ENCODE results near the gene GPR141. TPM values are rescaled to one million over a fixed set of nuclear protein-coding genes. Genes with fewer than 3 reads are reported as not detected.

GPR141 gene
- polyA plus RNA-seq, 1 donor (not counting 4 experiments of a cell fraction or from before 2014, with no cell fraction given) = not detected

DNA sequence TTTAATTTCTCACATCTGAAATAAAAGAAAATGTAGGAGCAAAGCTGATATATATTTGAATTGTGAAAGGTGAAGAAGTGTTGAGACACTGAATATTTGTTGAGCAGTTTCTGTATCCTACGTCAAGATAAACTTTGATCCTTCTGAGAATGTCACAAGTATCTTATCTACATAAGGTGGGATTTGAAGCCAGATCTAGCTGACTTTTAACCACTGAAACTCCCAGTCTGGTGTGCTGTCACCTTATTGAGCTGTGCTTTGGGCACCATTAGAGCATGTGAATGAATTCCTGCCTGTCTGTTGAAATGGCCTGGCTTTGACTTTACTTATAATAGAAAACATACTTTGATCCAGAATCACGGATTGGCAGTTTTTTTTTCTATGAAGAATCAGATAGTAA lies 15.2 kb downstream of the GPR141 start:
- TF ChIP-seq, protein P1, sequence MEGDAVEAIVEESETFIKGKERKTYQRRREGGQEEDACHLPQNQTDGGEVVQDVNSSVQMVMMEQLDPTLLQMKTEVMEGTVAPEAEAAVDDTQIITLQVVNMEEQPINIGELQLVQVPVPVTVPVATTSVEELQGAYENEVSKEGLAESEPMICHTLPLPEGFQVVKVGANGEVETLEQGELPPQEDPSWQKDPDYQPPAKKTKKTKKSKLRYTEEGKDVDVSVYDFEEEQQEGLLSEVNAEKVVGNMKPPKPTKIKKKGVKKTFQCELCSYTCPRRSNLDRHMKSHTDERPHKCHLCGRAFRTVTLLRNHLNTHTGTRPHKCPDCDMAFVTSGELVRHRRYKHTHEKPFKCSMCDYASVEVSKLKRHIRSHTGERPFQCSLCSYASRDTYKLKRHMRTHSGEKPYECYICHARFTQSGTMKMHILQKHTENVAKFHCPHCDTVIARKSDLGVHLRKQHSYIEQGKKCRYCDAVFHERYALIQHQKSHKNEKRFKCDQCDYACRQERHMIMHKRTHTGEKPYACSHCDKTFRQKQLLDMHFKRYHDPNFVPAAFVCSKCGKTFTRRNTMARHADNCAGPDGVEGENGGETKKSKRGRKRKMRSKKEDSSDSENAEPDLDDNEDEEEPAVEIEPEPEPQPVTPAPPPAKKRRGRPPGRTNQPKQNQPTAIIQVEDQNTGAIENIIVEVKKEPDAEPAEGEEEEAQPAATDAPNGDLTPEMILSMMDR (optimal IDR thresholded peaks at IDR 0.05 in 1 of 3, IDR thresholded peaks at IDR 0.05 in 1 of 3, conservative IDR thresholded peaks at IDR 0.05 in 1 of 3; ENCODE audit: extremely low read depth in 1 of 3, insufficient read depth in 2 of 3, low read length in 3 of 3) = no peak
- no peak for TF ChIP-seq EZH2 (IDR thresholded peaks at IDR 0.05; ENCODE audit: low read length)
- Histone ChIP-seq H4K20me1 (ENCODE audit: control insufficient read depth, extremely low read depth, insufficient read depth, low read length) (no peaks in the 10 kb centered on the region), H3K9ac (ENCODE audit: control insufficient read depth, extremely low read depth, insufficient read depth, low read length) (no peak overlapping the region), H3K79me2 (ENCODE audit: control insufficient read depth, insufficient read depth, low read length) (no peaks in the 10 kb centered on the region), H3K4me1 (ENCODE audit: control insufficient read depth, extremely low read depth, insufficient read depth, low read length) (no peaks in the 10 kb centered on the region), H3K36me3 (ENCODE audit: control insufficient read depth in 2 of 2, extremely low read depth in 1 of 2, insufficient read depth in 2 of 2, low read length in 2 of 2) (no peaks in the 10 kb centered on the region), H3K9me1 (ENCODE audit: control insufficient read depth, extremely low read depth, insufficient read depth, low read length) (no peaks in the 10 kb centered on the region), H3K27ac (ENCODE audit: control insufficient read depth, insufficient read depth, low read length) (no peak overlapping the region), H3K9me3 (ENCODE audit: control insufficient read depth, low read depth, low read length) (no peaks in the 10 kb centered on the region), H2AFZ (ENCODE audit: control insufficient read depth, low read length) (no peak overlapping the region), H3K4me2 (ENCODE audit: control insufficient read depth, extremely low read depth, insufficient read depth, low read depth, low read length) (no peak overlapping the region), H3K27me3 (ENCODE audit: control insufficient read depth, extremely low read depth, insufficient read depth, low read length) (no peaks in the 10 kb centered on the region), H3K4me3 (ENCODE audit: control insufficient read depth in 2 of 3, extremely low read depth in 1 of 3, insufficient read depth in 2 of 3, low read depth in 1 of 3, low read length in 3 of 3) (no peak overlapping the region)
- DNase-seq (ENCODE audit: low read depth, low spot score) (no peak), FAIRE-seq (no peak)
- dilution Hi-C loops (cut with MboI; ENCODE audit: extremely low pct_ligation_motif_present, low sequenced_read_pairs) = no loop called here

DNA sequence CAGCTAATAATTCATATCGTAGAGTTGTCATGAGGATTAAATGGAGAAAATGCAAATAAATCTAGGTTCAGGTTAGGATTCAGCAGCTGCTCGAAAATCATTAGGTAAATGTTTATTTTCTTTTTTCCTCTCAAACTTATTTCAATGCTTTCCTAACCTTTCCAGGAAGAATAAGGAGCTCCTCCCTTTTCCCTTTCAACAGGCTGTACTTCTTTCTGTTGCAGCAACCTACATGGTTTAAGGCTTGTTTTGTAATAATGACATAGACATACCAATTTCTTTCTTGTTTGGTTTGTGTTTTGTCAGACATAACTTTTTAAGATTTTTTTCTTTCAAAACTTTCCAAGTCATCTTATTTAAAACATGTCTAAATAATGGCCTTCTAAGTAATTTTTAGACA lies 18.2 kb downstream of the GPR141 start:
- no peak for FAIRE-seq
- no peak overlapping the region for H2AFZ ChIP-seq (ENCODE audit: control insufficient read depth, low read length)

More for the DNA sequence above, 18.2 kb downstream of the GPR141 start:
- Histone ChIP-seq H3K27me3 (ENCODE audit: control insufficient read depth, extremely low read depth, insufficient read depth, low read length) (no peaks in the 10 kb centered on the region), H3K36me3 (ENCODE audit: control insufficient read depth in 2 of 2, extremely low read depth in 1 of 2, insufficient read depth in 2 of 2, low read length in 2 of 2) (no peaks in the 10 kb centered on the region), H3K9ac (ENCODE audit: control insufficient read depth, extremely low read depth, insufficient read depth, low read length) (no peak overlapping the region), H4K20me1 (ENCODE audit: control insufficient read depth, extremely low read depth, insufficient read depth, low read length) (no peaks in the 10 kb centered on the region), H3K9me3 (ENCODE audit: control insufficient read depth, low read depth, low read length) (no peaks in the 10 kb centered on the region), H3K4me2 (ENCODE audit: control insufficient read depth, extremely low read depth, insufficient read depth, low read depth, low read length) (no peak overlapping the region), H3K27ac (ENCODE audit: control insufficient read depth, insufficient read depth, low read length) (no peak overlapping the region), H3K79me2 (ENCODE audit: control insufficient read depth, insufficient read depth, low read length) (no peaks in the 10 kb centered on the region), H3K9me1 (ENCODE audit: control insufficient read depth, extremely low read depth, insufficient read depth, low read length) (no peaks in the 10 kb centered on the region), H3K4me3 (ENCODE audit: control insufficient read depth in 2 of 3, extremely low read depth in 1 of 3, insufficient read depth in 2 of 3, low read depth in 1 of 3, low read length in 3 of 3) (no peak overlapping the region), H3K4me1 (ENCODE audit: control insufficient read depth, extremely low read depth, insufficient read depth, low read length) (no peaks in the 10 kb centered on the region)
- dilution Hi-C loops (cut with MboI; ENCODE audit: extremely low pct_ligation_motif_present, low sequenced_read_pairs) = no loop called here
- TF ChIP-seq, protein P1 (optimal IDR thresholded peaks at IDR 0.05 in 1 of 3, IDR thresholded peaks at IDR 0.05 in 1 of 3, conservative IDR thresholded peaks at IDR 0.05 in 1 of 3; ENCODE audit: extremely low read depth in 1 of 3, insufficient read depth in 2 of 3, low read length in 3 of 3) = no peak
- TF ChIP-seq EZH2 (IDR thresholded peaks at IDR 0.05; ENCODE audit: low read length) = no peak
- no peak for DNase-seq (ENCODE audit: low read depth, low spot score)

Measured in keratinocyte (primary cell).